ENCODE data around the gene GCDH.
A peak's percentile ranks its signal among the peaks of the same experiment; 100 is the strongest.

DNA sequence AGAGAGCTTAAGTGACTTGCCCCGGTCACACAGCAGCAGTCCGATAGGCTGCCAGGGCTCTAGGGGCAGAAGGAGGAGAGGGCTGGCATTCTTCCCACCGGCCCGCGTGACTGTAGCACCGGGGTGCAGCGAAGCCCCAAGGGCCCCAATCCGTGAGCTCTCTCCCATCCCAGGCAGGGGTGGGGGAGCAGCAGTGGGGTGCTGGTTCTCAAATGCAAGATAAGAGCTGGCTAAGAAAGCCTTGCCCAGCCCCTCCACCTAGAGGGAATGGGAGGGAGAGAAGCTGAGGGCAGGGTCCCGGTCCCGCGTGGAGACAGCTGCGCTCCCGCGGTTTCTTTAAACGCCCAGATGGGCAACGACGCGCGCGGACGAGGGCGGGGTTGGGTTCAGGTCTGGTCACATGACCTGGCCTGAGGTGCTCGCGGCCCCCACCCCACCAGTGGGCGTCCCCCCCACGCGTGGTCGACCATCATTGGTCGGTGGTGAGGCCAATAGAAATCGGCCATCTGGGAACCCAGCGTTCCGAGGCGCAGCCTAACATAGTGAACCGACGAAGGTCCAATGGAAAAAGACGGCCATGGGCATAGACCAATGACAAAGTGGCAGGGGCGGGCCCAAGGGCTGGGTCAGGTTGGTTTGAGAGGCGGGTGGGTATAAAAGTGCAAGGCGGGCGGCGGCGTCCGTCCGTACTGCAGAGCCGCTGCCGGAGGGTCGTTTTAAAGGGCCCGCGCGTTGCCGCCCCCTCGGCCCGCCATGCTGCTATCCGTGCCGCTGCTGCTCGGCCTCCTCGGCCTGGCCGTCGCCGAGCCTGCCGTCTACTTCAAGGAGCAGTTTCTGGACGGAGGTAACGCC, 47.2 kb downstream of the GCDH start, which contains the start of gene CALR:
- TF ChIP-seq POLR2AphosphoS5 (IDR thresholded peaks at IDR 0.05; ENCODE audit: borderline replicate concordance, low read depth, low read length) = peak; percentile 98
- TF ChIP-seq EZH2 (IDR thresholded peaks at IDR 0.05) = no peak

Measured in SK-N-MC (cell line).